ENCODE measurements around the gene RUNX2.

Gene RUNX2

DNA sequence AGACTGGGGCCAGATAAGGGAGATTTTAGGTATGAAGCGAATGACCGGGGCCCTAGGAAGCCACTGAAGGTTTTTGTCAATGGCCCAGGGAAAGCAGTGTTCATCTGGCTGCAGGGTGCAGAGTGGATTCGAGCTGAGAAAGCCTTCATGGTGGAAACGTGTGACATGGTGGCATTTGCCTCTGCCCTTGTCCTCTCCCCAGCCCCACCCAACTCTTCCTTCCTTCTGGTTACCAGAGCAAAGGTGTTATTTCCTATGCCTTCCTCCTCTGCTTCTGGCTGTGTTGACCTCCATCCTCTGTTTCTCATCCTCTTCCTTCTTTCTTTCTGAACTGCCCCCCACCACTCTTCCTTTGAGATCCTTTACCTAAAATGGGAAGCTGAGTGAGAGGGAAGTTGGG is 244.7 kb downstream of the RUNX2 start:
- Histone ChIP-seq H4K91ac (ENCODE audit: low read depth, low read length) (no peak overlapping the region), H2BK12ac (ENCODE audit: low read length) (no peak overlapping the region), H3K36me3 (ENCODE audit: control insufficient read depth in 1 of 2, insufficient read depth in 2 of 2, low read length in 2 of 2) (no peaks in the 10 kb centered on the region), H2AFZ (ENCODE audit: insufficient read depth, low read length, poor library complexity) (no peak overlapping the region), H3K9me3 (ENCODE audit: insufficient read depth, low read depth, low read length) (peaks cover 2% of the 10 kb centered on the region), H3K79me1 (ENCODE audit: low read length) (peaks cover 2% of the 10 kb centered on the region), H3K27ac (ENCODE audit: low read depth, low read length) (no peak overlapping the region), H3K9ac (ENCODE audit: low read length) (no peak overlapping the region), H2BK120ac (ENCODE audit: insufficient read depth, low read length, poor library complexity) (no peak overlapping the region), H2BK5ac (ENCODE audit: low read depth, low read length, poor library complexity) (no peak overlapping the region), H3K23ac (ENCODE audit: low read length) (no peak overlapping the region), H3K79me2 (ENCODE audit: control insufficient read depth, insufficient read depth, low read length, poor library complexity) (no peaks in the 10 kb centered on the region), H3K4me3 (ENCODE audit: low read depth, low read length) (no peak overlapping the region), H2AK5ac (ENCODE audit: low read length) (no peak overlapping the region), H3K14ac (ENCODE audit: low read length) (no peak overlapping the region), H3K4me1 (ENCODE audit: control insufficient read depth in 1 of 2, insufficient read depth in 2 of 2, low read length in 2 of 2) (no peaks in the 10 kb centered on the region), H3K4ac (ENCODE audit: low read depth, low read length) (no peak overlapping the region), H4K8ac (ENCODE audit: low read depth, low read length) (no peak overlapping the region), H3K4me2 (ENCODE audit: low read length) (no peak overlapping the region), H3K27me3 (ENCODE audit: insufficient read depth, low read length) (no peaks in the 10 kb centered on the region), H3K18ac (ENCODE audit: low read length) (no peak overlapping the region), H4K12ac (ENCODE audit: low read depth, low read length) (no peak overlapping the region)
- DNase-seq: no peak
- WGBS (ENCODE audit: extremely low coverage, insufficient coverage, insufficient read length): no CpG with 5 or more reads among the region's 4 CpGs

DNA sequence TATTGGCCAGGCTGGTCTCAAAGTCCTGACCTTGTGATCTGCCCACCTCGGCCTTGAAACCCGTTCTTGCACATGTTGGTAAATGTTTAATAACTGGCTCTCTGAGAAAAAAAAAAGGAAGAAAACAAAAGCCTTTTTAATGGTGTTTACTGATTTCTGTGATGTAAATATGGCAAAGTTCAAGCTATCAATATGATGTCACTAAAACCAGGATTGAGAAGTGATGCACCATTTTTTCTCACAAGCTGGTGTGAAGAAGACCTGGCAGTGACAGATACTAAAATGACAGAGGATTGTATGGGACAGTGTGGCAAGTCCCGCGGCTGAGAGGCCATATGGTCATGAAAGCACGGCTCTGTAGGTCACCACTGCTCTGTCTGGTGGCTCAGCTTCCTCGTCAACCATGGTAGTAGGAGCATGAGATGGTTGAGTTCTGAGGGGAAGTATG is 245.9 kb downstream of the RUNX2 start:
- Histone ChIP-seq H3K27me3 (ENCODE audit: insufficient read depth, low read length) (no peaks in the 10 kb centered on the region), H4K12ac (ENCODE audit: low read depth, low read length) (no peak overlapping the region), H2BK12ac (ENCODE audit: low read length) (no peak overlapping the region), H4K91ac (ENCODE audit: low read depth, low read length) (no peak overlapping the region), H2AK5ac (ENCODE audit: low read length) (no peak overlapping the region), H3K79me2 (ENCODE audit: control insufficient read depth, insufficient read depth, low read length, poor library complexity) (no peaks in the 10 kb centered on the region), H3K4ac (ENCODE audit: low read depth, low read length) (no peak overlapping the region), H2AFZ (ENCODE audit: insufficient read depth, low read length, poor library complexity) (no peak overlapping the region), H3K4me1 (ENCODE audit: control insufficient read depth in 1 of 2, insufficient read depth in 2 of 2, low read length in 2 of 2) (peaks cover 0 to 4% of the 10 kb centered on the region in 2 experiments), H3K9ac (ENCODE audit: low read length) (no peak overlapping the region), H3K14ac (ENCODE audit: low read length) (no peak overlapping the region), H3K27ac (ENCODE audit: low read depth, low read length) (no peak overlapping the region), H3K23ac (ENCODE audit: low read length) (no peak overlapping the region), H4K8ac (ENCODE audit: low read depth, low read length) (no peak overlapping the region), H3K18ac (ENCODE audit: low read length) (no peak overlapping the region), H3K4me3 (ENCODE audit: low read depth, low read length) (no peak overlapping the region), H3K4me2 (ENCODE audit: low read length) (no peak overlapping the region), H2BK120ac (ENCODE audit: insufficient read depth, low read length, poor library complexity) (no peak overlapping the region), H3K9me3 (ENCODE audit: insufficient read depth, low read depth, low read length) (peaks cover 2% of the 10 kb centered on the region), H3K36me3 (ENCODE audit: control insufficient read depth in 1 of 2, insufficient read depth in 2 of 2, low read length in 2 of 2) (no peaks in the 10 kb centered on the region), H2BK5ac (ENCODE audit: low read depth, low read length, poor library complexity) (no peak overlapping the region), H3K79me1 (ENCODE audit: low read length) (peaks cover 6% of the 10 kb centered on the region)
- peak; percentile 2 to 7 for DNase-seq
- WGBS (ENCODE audit: extremely low coverage, insufficient coverage, insufficient read length): no CpG with 5 or more reads among the region's 6 CpGs

DNA sequence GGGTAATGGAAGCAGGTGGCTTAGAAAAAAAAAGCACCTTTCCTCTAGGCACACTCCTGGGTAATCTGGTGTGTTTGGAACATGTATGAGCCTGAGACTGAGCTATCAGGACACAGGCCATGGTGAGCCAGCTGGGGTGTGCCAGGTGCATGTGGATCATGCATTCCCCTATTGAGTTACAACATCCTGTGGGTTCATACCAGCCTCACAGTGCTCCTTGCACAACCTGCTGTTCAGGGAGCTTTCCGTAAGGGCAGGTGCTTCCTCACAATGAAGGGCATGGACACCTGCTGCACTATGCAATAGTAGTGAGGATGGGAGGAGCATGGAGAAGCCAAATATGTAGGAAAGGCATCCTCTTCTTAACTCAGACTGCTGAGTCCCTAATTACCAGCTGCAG is 246.8 kb downstream of the RUNX2 start:
- Histone ChIP-seq H2BK12ac (ENCODE audit: low read length) (no peak overlapping the region), H3K4me2 (ENCODE audit: low read length) (no peak overlapping the region), H3K18ac (ENCODE audit: low read length) (no peak overlapping the region), H4K91ac (ENCODE audit: low read depth, low read length) (no peak overlapping the region), H3K4me1 (ENCODE audit: control insufficient read depth in 1 of 2, insufficient read depth in 2 of 2, low read length in 2 of 2) (peaks cover 0 to 4% of the 10 kb centered on the region in 2 experiments), H3K4me3 (ENCODE audit: low read depth, low read length) (no peak overlapping the region), H3K14ac (ENCODE audit: low read length) (no peak overlapping the region), H3K27me3 (ENCODE audit: insufficient read depth, low read length) (no peaks in the 10 kb centered on the region), H3K79me2 (ENCODE audit: control insufficient read depth, insufficient read depth, low read length, poor library complexity) (no peaks in the 10 kb centered on the region), H2BK5ac (ENCODE audit: low read depth, low read length, poor library complexity) (no peak overlapping the region), H3K9me3 (ENCODE audit: insufficient read depth, low read depth, low read length) (peaks cover 2% of the 10 kb centered on the region), H3K27ac (ENCODE audit: low read depth, low read length) (no peak overlapping the region), H3K23ac (ENCODE audit: low read length) (no peak overlapping the region), H3K4ac (ENCODE audit: low read depth, low read length) (no peak overlapping the region), H3K9ac (ENCODE audit: low read length) (no peak overlapping the region), H4K12ac (ENCODE audit: low read depth, low read length) (no peak overlapping the region), H2AK5ac (ENCODE audit: low read length) (no peak overlapping the region), H2AFZ (ENCODE audit: insufficient read depth, low read length, poor library complexity) (no peak overlapping the region), H4K8ac (ENCODE audit: low read depth, low read length) (no peak overlapping the region), H3K36me3 (ENCODE audit: control insufficient read depth in 1 of 2, insufficient read depth in 2 of 2, low read length in 2 of 2) (no peaks in the 10 kb centered on the region), H3K79me1 (ENCODE audit: low read length) (peaks cover 4% of the 10 kb centered on the region), H2BK120ac (ENCODE audit: insufficient read depth, low read length, poor library complexity) (no peak overlapping the region)
- DNase-seq: peak; percentile 73 to 81
- WGBS (ENCODE audit: extremely low coverage, insufficient coverage, insufficient read length): no CpG with 5 or more reads among the region's 1 CpG

DNA sequence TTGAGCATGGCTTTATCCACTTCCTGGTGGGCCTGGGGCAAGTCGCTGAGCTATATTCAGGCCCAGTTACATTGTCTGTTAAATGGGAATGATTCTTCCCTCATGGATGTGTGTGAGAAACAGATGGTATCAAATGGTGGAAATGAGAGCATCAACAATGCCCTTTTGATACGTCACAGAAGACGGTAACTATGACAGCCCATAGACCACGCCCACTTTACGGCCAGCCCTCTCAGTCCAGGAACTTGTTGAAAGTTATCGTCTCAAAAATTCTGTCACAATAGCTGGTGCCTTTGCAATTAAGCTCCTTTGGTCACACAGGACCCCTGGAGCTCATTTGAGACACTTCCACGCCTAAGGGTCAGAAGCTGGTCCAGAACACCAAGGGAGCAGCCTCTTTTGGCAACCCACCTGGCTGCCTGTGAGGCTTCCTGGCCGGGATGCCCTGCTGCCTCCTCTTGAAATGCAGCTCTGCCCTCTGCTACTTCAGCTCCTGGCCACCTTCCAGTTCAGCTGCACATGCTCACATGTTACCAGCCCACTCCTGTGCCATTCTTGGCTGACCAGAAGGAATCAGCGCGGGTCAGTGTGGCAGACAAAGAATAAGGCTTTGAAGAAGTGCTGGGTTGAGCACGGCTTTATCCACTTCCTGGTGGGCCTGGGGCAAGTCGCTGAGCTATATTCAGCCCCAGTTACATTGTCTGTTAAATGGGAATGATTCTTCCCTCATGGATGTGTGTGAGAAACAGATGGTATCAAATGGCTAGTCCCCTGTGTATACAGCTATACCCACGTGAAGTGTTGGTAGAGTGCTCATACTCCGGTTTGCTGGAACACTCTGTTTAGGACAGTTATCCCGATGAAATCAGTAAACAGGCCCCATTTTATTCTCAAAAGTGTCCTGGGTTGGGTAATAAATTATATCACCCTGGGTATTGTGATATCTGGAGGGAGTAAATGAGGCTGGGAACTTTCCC is 248.8 kb downstream of the RUNX2 start:
- Histone ChIP-seq H3K9me3 (ENCODE audit: insufficient read depth, low read depth, low read length) (peaks cover 2% of the 10 kb centered on the region), H2BK5ac (ENCODE audit: low read depth, low read length, poor library complexity) (no peak overlapping the region), H3K27ac (ENCODE audit: low read depth, low read length) (no peak overlapping the region), H2BK12ac (ENCODE audit: low read length) (no peak overlapping the region), H4K91ac (ENCODE audit: low read depth, low read length) (no peak overlapping the region), H3K23ac (ENCODE audit: low read length) (no peak overlapping the region), H3K4me1 (ENCODE audit: control insufficient read depth in 1 of 2, insufficient read depth in 2 of 2, low read length in 2 of 2) (peaks cover 0 to 4% of the 10 kb centered on the region in 2 experiments), H4K8ac (ENCODE audit: low read depth, low read length) (no peak overlapping the region), H2AFZ (ENCODE audit: insufficient read depth, low read length, poor library complexity) (no peak overlapping the region), H3K4me2 (ENCODE audit: low read length) (no peak overlapping the region), H3K4ac (ENCODE audit: low read depth, low read length) (no peak overlapping the region), H3K4me3 (ENCODE audit: low read depth, low read length) (no peak overlapping the region), H3K27me3 (ENCODE audit: insufficient read depth, low read length) (no peaks in the 10 kb centered on the region), H4K12ac (ENCODE audit: low read depth, low read length) (no peak overlapping the region), H3K9ac (ENCODE audit: low read length) (no peak overlapping the region), H3K79me2 (ENCODE audit: control insufficient read depth, insufficient read depth, low read length, poor library complexity) (no peaks in the 10 kb centered on the region), H3K18ac (ENCODE audit: low read length) (no peak overlapping the region), H2AK5ac (ENCODE audit: low read length) (no peak overlapping the region), H3K14ac (ENCODE audit: low read length) (no peak overlapping the region), H3K79me1 (ENCODE audit: low read length) (peaks cover 4% of the 10 kb centered on the region), H2BK120ac (ENCODE audit: insufficient read depth, low read length, poor library complexity) (no peak overlapping the region), H3K36me3 (ENCODE audit: control insufficient read depth in 1 of 2, insufficient read depth in 2 of 2, low read length in 2 of 2) (no peaks in the 10 kb centered on the region)
- no peak for DNase-seq
- WGBS (ENCODE audit: extremely low coverage, insufficient coverage, insufficient read length): no CpG with 5 or more reads among the region's 15 CpGs

Measured in trophoblast cell (in vitro differentiated cells and primary cell).